HG03060 (cell line): ENCODE measurements around the gene PIGV.
A peak's percentile ranks its signal among the peaks of the same experiment; 100 is the strongest.

Experiments
- ATAC-seq: cut with Tn5 transposase; IDR thresholded peaks from one replicate; pipeline ENCODE4 v1.9.1; 2021; ENCODE audit warnings: low read depth, moderate number of reproducible peaks; ENCODE audit not compliant: unreplicated experiment

PIGV gene

GRCh38 chr1:26787706-26788514 lies at the start of gene PIGV:
Gene PIGV (plus strand): TSS chr1:26787950. CDS start chr1:26790816, 2,866 bp downstream.
- no peak for ATAC-seq

GRCh38 chr1:26739329-26739914 lies 48.3 kb upstream of the PIGV start:
- no peak for ATAC-seq

GRCh38 chr1:26740023-26740634 lies 47.6 kb upstream of the PIGV start:
- ATAC-seq = no peak

GRCh38 chr1:26740952-26741351 lies 46.8 kb upstream of the PIGV start:
- no peak for ATAC-seq

- peak; percentile 4 for ATAC-seq
Measured at GRCh38 chr1:26743426-26744059, 44.2 kb upstream of the PIGV start.

GRCh38 chr1:26744075-26744959 lies 43.4 kb upstream of the PIGV start:
- peak; percentile 95 for ATAC-seq

- ATAC-seq = no peak
Measured at GRCh38 chr1:26745191-26745590, 42.6 kb upstream of the PIGV start.

- no peak for ATAC-seq
Measured at GRCh38 chr1:26747048-26747447, 40.7 kb upstream of the PIGV start.

GRCh38 chr1:26748351-26748750 lies 39.4 kb upstream of the PIGV start:
- no peak for ATAC-seq

GRCh38 chr1:26749458-26749857 lies 38.3 kb upstream of the PIGV start:
- ATAC-seq = no peak

- ATAC-seq = no peak
Measured at GRCh38 chr1:26750428-26750827, 37.3 kb upstream of the PIGV start.

GRCh38 chr1:26752519-26752918 lies 35.2 kb upstream of the PIGV start:
- no peak for ATAC-seq

- ATAC-seq = no peak
Measured at GRCh38 chr1:26754086-26754874, 33.5 kb upstream of the PIGV start.

- no peak for ATAC-seq
Measured at GRCh38 chr1:26758358-26758757, 29.4 kb upstream of the PIGV start.

GRCh38 chr1:26759531-26759930 lies 28.2 kb upstream of the PIGV start:
- no peak for ATAC-seq

- ATAC-seq = no peak
Measured at GRCh38 chr1:26761217-26761616, 26.5 kb upstream of the PIGV start.

GRCh38 chr1:26767714-26768113 lies 20.0 kb upstream of the PIGV start:
- ATAC-seq = no peak

- no peak for ATAC-seq
Measured at GRCh38 chr1:26768755-26769154, 19.0 kb upstream of the PIGV start.

- no peak for ATAC-seq
Measured at GRCh38 chr1:26771285-26771642, 16.5 kb upstream of the PIGV start.
